GM13977 (cell line): ENCODE measurements around the gene DGKZ.

Source experiments
- DNase-seq: peaks from one replicate; pipeline ENCODE4 v3.0.0; 2012; ENCODE audit warnings: low spot score
- in situ Hi-C: fragments of 300-500 bp; cut with MboI; formaldehyde crosslinking; loops from one replicate; pipeline ENCODE4 v1.12.0; 2022; ENCODE audit warnings: low sequenced_read_pairs, low pct_unique_long_range_greater_than_20kb, mixed read lengths, inconsistent platforms; ENCODE audit not compliant: unreplicated experiment
- TF ChIP-seq, protein P1 (sequence below): IDR thresholded peaks from 2 replicates; pipeline ENCODE4 v1.5.1; 2012; ENCODE audit warnings: mild to moderate bottlenecking, control low read depth; ENCODE audit not compliant: insufficient read depth; ENCODE audit errors: extremely low read depth, missing control alignments

The DGKZ gene

GRCh38 chr11:46380340-46381047 is 33.2 kb downstream of the DGKZ start:
- DNase-seq, result peak; percentile 85
- TF ChIP-seq, protein P1, sequence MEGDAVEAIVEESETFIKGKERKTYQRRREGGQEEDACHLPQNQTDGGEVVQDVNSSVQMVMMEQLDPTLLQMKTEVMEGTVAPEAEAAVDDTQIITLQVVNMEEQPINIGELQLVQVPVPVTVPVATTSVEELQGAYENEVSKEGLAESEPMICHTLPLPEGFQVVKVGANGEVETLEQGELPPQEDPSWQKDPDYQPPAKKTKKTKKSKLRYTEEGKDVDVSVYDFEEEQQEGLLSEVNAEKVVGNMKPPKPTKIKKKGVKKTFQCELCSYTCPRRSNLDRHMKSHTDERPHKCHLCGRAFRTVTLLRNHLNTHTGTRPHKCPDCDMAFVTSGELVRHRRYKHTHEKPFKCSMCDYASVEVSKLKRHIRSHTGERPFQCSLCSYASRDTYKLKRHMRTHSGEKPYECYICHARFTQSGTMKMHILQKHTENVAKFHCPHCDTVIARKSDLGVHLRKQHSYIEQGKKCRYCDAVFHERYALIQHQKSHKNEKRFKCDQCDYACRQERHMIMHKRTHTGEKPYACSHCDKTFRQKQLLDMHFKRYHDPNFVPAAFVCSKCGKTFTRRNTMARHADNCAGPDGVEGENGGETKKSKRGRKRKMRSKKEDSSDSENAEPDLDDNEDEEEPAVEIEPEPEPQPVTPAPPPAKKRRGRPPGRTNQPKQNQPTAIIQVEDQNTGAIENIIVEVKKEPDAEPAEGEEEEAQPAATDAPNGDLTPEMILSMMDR, result no peak
- in situ Hi-C loops, result no loop called here

DNA sequence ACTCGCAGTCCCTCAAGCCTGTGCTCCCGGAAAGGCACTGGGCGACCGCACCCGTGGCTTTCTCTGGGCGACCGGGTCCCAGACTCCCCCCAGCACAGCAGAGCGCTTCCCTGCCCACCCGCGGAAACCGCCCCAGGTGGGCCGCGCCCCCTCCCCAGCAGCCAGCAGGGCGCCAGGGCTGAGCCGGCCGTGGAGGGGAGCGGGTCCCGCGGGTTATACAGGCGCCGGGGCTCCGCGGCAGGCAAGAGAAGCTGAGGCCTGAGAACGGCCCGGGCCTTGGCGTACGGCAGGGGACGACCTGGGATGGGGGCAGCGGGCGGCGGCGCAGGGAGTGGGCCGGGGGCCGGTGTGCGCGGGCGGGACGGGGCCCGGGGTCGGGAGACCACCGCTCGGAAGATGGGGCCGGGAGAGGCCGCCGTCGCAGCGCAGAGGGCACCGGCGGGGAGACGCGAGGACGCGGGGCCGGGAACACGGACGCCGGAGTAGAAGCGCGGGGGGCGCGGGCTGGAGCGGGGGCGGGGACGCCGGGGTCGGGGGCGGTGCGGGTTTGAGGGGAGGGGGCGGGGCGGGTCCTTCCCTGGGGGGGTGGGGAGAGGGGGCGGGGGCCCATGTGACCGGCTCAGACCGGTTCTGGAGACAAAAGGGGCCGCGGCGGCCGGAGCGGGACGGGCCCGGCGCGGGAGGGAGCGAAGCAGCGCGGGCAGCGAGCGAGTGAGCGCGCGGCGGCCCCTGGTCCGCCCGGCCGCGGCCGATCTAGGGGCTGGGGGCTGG is 34.0 kb downstream of the DGKZ start, which contains the start of gene MDK:
Gene MDK (plus strand): TSS at position 622 of the 771 bp plus-strand sequence. CDS start 389 bp downstream, outside the sequence.
- in situ Hi-C loops, result no loop called here
- peak; percentile 74 for DNase-seq
- TF ChIP-seq, protein P1, result no peak

- TF ChIP-seq, protein P1, result no peak
Measured at GRCh38 chr11:46381819-46382645, 34.8 kb downstream of the DGKZ start.

DNA sequence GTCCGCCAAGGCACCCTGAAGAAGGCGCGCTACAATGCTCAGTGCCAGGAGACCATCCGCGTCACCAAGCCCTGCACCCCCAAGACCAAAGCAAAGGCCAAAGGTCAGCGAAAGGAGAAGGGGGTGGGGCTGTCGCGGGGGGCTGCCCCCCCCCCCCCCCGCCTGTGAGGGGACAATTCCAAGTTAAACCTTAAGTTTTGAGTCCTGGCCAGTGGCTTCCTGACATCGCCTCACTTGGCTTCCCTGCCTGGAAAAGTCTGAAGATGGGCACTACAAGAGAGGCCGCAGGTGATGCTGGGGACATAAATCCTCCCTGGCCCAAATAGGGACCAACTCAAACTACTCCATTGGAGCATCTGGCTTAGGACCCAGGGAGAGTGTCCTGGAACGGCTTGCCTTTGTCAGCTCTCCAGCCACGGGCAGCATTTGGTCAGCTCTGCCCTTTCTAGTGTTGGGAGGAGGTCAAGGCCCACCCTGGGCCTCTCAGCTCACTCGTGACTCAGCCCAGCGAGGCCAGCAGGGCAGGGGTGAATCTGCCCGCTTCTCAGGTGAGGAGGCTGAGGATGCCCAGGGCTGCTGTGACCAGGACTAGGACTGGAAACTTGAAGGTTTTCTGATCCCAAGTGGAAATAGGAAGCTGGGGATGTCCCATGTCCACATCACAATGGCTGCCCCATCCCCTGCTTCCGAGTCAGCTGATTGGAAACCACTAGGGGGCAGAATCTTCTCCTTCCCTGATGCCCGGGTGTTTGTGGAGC is 35.6 kb downstream of the DGKZ start:
- TF ChIP-seq, protein P1, result peak; percentile 25
- in situ Hi-C loops, result no loop called here
- no peak for DNase-seq

More at GRCh38 chr11:46381819-46382645, 34.8 kb downstream of the DGKZ start:
- DNase-seq, result peak; percentile 73
- in situ Hi-C loops, result no loop called here

DNA sequence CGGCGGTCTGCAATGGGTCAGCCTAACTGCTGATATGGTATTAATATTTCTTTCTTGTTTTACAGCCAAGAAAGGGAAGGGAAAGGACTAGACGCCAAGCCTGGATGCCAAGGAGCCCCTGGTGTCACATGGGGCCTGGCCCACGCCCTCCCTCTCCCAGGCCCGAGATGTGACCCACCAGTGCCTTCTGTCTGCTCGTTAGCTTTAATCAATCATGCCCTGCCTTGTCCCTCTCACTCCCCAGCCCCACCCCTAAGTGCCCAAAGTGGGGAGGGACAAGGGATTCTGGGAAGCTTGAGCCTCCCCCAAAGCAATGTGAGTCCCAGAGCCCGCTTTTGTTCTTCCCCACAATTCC is 36.1 kb downstream of the DGKZ start:
- TF ChIP-seq, protein P1, result no peak
- DNase-seq, result no peak
- in situ Hi-C loops, result no loop called here
